GM23338 (cell line): ENCODE data around the gene KEL.

Experiments
- EZH2phosphoT487 ChIP-seq: fragments of 200-600 bp; sonication (generic); IDR thresholded peaks from one replicate; pipeline ENCODE4 v1.8.1; 2018; ENCODE audit warnings: antibody characterized with exemption; ENCODE audit not compliant: unreplicated experiment
- POLR2AphosphoS5 ChIP-seq: IDR thresholded peaks from 2 replicates; pipeline ENCODE4 v1.6.1; 2016; ENCODE audit warnings: antibody characterized with exemption, low read depth
- STAT1 ChIP-seq: IDR thresholded peaks from one replicate; pipeline ENCODE4 v1.6.1; 2016; ENCODE audit warnings: antibody characterized with exemption; ENCODE audit not compliant: unreplicated experiment
- TF ChIP-seq, protein P1 (sequence below), 2 experiments: fragments of 200-600 bp in 1 of 2; sonication (generic) in 1 of 2; conservative IDR thresholded peaks; 2 replicates each; pipeline versions ENCODE4 v1.5.1 to v1.6.1; 2016 to 2017; ENCODE audit warnings: antibody characterized with exemption in 2 of 2, low read depth in 2 of 2, mild to moderate bottlenecking in 2 of 2, moderate library complexity in 1 of 2

- TF ChIP-seq, protein P1, sequence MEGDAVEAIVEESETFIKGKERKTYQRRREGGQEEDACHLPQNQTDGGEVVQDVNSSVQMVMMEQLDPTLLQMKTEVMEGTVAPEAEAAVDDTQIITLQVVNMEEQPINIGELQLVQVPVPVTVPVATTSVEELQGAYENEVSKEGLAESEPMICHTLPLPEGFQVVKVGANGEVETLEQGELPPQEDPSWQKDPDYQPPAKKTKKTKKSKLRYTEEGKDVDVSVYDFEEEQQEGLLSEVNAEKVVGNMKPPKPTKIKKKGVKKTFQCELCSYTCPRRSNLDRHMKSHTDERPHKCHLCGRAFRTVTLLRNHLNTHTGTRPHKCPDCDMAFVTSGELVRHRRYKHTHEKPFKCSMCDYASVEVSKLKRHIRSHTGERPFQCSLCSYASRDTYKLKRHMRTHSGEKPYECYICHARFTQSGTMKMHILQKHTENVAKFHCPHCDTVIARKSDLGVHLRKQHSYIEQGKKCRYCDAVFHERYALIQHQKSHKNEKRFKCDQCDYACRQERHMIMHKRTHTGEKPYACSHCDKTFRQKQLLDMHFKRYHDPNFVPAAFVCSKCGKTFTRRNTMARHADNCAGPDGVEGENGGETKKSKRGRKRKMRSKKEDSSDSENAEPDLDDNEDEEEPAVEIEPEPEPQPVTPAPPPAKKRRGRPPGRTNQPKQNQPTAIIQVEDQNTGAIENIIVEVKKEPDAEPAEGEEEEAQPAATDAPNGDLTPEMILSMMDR (conservative IDR thresholded peaks at IDR 0.05; ENCODE audit: low read depth in 2 of 2): no peak
- TF ChIP-seq EZH2phosphoT487: no peak
- TF ChIP-seq POLR2AphosphoS5: no peak
- TF ChIP-seq STAT1: no peak
Measured at GRCh38 chr7:142964502-142965246, 2.5 kb upstream of the KEL start.
